Left forelimb (tissue), 1 donor: ENCODE results near the gene KRTAP6-1.

Source experiments
- DNase-seq: peaks from one replicate; pipeline ENCODE4 v3.0.0-alpha.2; 2018; ENCODE audit warnings: low spot score

The KRTAP6-1 gene

GRCh38 chr21:30577766-30578165, 36.0 kb downstream of the KRTAP6-1 start:
- DNase-seq: no peak

GRCh38 chr21:30567617-30568016, 46.1 kb downstream of the KRTAP6-1 start:
- no peak for DNase-seq

- no peak for DNase-seq
Measured at GRCh38 chr21:30563630-30564029, 50.1 kb downstream of the KRTAP6-1 start.
